ENCODE results near the gene PRELP. TPM values are rescaled to one million over a fixed set of nuclear protein-coding genes. Genes with fewer than 3 reads are reported as not detected.

PRELP gene
- polyA plus RNA-seq (2012; ENCODE audit: insufficient read length, low read depth): not detected

DNA sequence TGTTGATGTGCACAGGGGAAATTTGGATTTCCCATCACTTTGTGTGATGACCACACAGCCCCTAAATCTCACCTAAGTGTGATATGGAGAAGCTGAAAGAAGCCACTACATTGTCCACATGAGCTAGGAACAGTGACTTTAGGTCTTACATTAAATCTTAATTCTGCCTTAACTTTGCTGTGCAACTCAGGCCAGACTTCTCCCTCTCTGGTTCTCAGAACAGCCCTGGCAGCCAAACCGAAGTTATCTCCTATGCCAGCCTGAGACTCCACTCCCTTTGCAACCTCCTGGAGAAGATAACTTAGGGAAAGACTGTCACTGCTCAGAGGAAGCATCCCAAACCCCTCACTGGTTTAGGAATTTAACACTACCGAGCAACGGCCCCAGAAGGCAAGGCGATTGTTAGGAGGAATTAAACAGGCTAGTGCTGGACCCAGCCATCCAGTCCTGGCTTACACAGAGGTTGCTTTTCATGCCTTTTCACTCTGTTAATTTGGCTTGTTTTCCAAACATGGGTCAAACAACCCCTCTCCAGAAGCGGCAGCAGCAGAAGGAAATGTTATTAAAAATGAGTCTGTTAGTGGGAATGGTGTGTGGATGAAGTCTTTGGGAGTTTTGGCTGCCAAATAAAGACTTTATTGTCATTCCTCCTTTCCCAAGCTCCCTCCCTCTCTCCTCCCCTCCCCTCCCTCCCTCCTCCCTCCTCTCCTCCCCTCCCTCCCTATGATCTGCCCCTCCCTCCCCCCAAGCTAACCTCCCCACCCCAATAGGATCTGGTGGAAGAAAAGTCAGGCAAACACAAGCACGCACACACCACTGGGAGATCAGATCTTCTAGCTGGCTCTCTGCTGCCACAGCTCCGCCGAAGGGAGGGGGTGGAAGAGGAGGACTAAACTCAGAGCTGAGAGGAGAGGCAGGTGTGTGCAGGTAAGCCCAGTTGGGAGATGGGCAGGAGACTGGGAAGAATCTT, at the start of gene PRELP:
PRELP (plus strand) TSS at position 795 of the 970 bp plus-strand sequence. CDS start 7,379 bp downstream, outside the sequence.
- no peak for TF ChIP-seq FOXP2 (optimal IDR thresholded peaks at IDR 0.05; ENCODE audit: borderline replicate concordance, extremely low read depth, extremely low read length, insufficient read depth)
- TF ChIP-seq POLR2AphosphoS5 (IDR thresholded peaks at IDR 0.05; ENCODE audit: low read depth, low read length): no peak
- TF ChIP-seq SIN3A (IDR thresholded peaks at IDR 0.05; ENCODE audit: borderline replicate concordance, insufficient read depth, low read length): no peak
- no peak for TF ChIP-seq TAF1 (IDR thresholded peaks at IDR 0.05; ENCODE audit: borderline replicate concordance, insufficient read depth, low read length)
- TF ChIP-seq, protein P1, sequence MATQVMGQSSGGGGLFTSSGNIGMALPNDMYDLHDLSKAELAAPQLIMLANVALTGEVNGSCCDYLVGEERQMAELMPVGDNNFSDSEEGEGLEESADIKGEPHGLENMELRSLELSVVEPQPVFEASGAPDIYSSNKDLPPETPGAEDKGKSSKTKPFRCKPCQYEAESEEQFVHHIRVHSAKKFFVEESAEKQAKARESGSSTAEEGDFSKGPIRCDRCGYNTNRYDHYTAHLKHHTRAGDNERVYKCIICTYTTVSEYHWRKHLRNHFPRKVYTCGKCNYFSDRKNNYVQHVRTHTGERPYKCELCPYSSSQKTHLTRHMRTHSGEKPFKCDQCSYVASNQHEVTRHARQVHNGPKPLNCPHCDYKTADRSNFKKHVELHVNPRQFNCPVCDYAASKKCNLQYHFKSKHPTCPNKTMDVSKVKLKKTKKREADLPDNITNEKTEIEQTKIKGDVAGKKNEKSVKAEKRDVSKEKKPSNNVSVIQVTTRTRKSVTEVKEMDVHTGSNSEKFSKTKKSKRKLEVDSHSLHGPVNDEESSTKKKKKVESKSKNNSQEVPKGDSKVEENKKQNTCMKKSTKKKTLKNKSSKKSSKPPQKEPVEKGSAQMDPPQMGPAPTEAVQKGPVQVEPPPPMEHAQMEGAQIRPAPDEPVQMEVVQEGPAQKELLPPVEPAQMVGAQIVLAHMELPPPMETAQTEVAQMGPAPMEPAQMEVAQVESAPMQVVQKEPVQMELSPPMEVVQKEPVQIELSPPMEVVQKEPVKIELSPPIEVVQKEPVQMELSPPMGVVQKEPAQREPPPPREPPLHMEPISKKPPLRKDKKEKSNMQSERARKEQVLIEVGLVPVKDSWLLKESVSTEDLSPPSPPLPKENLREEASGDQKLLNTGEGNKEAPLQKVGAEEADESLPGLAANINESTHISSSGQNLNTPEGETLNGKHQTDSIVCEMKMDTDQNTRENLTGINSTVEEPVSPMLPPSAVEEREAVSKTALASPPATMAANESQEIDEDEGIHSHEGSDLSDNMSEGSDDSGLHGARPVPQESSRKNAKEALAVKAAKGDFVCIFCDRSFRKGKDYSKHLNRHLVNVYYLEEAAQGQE (IDR thresholded peaks at IDR 0.05; ENCODE audit: insufficient read depth in 1 of 2, low read depth in 2 of 2, low read length in 2 of 2): no peak

DNA sequence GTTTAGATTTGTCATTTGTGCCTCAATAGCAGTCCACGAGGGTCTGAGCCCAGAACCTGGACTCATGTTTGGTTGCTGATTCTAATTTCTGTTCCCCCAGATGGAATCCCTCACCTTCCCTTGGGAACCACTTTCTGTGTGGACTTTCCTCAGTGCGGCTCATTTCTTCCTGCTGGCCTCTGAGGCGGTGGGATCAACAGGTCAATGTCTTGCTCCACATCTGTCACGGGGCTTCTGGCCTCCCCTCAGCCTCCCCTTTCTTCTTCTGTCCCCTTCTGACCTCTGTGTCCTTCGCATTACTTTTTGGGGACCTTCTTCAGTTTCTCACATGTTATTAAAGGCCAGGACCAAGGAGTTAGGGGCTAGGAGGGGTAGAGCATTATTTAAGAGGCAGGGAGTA, 49.2 kb upstream of the PRELP start:
- TF ChIP-seq SIN3A (IDR thresholded peaks at IDR 0.05; ENCODE audit: borderline replicate concordance, insufficient read depth, low read length): no peak
- no peak for TF ChIP-seq FOXP2 (optimal IDR thresholded peaks at IDR 0.05; ENCODE audit: borderline replicate concordance, extremely low read depth, extremely low read length, insufficient read depth)
- TF ChIP-seq, protein P1 (IDR thresholded peaks at IDR 0.05; ENCODE audit: insufficient read depth in 1 of 2, low read depth in 2 of 2, low read length in 2 of 2): no peak
- TF ChIP-seq POLR2AphosphoS5 (IDR thresholded peaks at IDR 0.05; ENCODE audit: low read depth, low read length): no peak
- no peak for TF ChIP-seq TAF1 (IDR thresholded peaks at IDR 0.05; ENCODE audit: borderline replicate concordance, insufficient read depth, low read length)

DNA sequence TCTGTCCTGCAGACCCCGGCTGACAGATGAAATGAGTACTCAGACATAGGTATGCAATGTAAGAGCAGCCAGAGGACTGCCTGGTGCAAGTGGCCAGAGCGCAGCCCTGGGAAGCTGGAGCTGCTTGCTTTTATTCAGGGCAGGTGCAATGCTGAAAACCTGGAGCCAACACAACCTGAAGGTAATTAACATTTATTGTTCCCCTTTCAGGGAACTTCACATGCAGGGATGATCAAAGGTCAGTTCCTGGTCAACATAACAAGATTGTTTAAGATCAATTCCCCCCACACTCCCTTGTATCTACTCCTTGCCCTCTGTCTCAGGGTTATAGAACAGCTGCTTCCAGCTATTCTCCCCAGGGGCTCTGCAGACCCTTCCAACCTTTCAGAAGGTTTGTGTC, 48.7 kb upstream of the PRELP start:
- TF ChIP-seq POLR2AphosphoS5 (IDR thresholded peaks at IDR 0.05; ENCODE audit: low read depth, low read length) (no peak), FOXP2 (optimal IDR thresholded peaks at IDR 0.05; ENCODE audit: borderline replicate concordance, extremely low read depth, extremely low read length, insufficient read depth) (no peak), TAF1 (IDR thresholded peaks at IDR 0.05; ENCODE audit: borderline replicate concordance, insufficient read depth, low read length) (no peak), SIN3A (IDR thresholded peaks at IDR 0.05; ENCODE audit: borderline replicate concordance, insufficient read depth, low read length) (no peak)
- TF ChIP-seq, protein P1 (IDR thresholded peaks at IDR 0.05; ENCODE audit: insufficient read depth in 1 of 2, low read depth in 2 of 2, low read length in 2 of 2): no peak

DNA sequence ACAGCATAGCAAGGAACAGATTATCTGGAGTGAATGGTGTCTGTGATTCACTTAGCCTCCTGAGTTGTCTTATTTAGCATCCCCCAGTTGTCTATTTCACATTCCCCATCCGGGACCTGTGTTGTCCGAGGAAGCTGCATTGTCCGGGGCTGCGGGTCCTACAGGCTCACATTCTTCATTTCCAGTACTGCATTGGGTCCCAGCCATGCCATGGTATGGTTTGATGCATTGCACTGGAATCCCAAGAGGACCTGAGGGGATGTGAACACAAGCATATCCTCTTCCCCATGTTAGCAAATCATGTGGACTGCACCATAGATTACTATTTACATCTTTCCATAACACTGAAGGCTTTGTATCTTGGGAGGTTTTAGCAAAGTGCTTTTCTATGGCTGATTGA, 48.2 kb upstream of the PRELP start:
- TF ChIP-seq FOXP2 (optimal IDR thresholded peaks at IDR 0.05; ENCODE audit: borderline replicate concordance, extremely low read depth, extremely low read length, insufficient read depth) (no peak), SIN3A (IDR thresholded peaks at IDR 0.05; ENCODE audit: borderline replicate concordance, insufficient read depth, low read length) (no peak), POLR2AphosphoS5 (IDR thresholded peaks at IDR 0.05; ENCODE audit: low read depth, low read length) (no peak), TAF1 (IDR thresholded peaks at IDR 0.05; ENCODE audit: borderline replicate concordance, insufficient read depth, low read length) (no peak)
- TF ChIP-seq, protein P1 (IDR thresholded peaks at IDR 0.05; ENCODE audit: insufficient read depth in 1 of 2, low read depth in 2 of 2, low read length in 2 of 2): no peak
